ENCODE measurements around the gene ZNF700. TPM values are rescaled to one million over a fixed set of nuclear protein-coding genes. Genes with fewer than 3 reads are reported as not detected.
A peak's percentile ranks its signal among the peaks of the same experiment; 100 is the strongest.
"Not testable (repeated sequence)": the region's sequence is repeated elsewhere in the genome, so short reads cannot be mapped to it uniquely, and the experiment has no call there.

The ZNF700 gene
- total RNA-seq, 1 donor from 2014 or later, result 3.3 TPM

DNA sequence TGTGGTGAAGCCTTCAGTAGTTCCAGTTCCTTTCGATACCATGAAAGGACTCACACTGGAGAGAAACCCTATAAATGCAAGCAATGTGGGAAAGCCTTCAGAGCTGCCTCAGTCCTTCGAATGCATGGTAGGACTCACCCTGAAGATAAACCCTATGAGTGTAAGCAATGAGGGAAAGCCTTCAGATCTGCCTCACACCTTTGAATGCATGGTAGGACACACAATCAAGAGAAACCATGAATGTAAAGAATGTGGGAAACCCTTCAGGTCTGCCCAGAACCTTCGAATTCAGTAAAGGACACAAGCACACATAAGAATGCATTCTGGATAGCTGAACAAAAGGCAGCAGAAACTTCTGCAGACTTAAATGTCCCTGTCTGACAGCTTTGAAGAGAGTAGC lies 19.0 kb upstream of the ZNF700 start:
- TF ChIP-seq, protein P1, sequence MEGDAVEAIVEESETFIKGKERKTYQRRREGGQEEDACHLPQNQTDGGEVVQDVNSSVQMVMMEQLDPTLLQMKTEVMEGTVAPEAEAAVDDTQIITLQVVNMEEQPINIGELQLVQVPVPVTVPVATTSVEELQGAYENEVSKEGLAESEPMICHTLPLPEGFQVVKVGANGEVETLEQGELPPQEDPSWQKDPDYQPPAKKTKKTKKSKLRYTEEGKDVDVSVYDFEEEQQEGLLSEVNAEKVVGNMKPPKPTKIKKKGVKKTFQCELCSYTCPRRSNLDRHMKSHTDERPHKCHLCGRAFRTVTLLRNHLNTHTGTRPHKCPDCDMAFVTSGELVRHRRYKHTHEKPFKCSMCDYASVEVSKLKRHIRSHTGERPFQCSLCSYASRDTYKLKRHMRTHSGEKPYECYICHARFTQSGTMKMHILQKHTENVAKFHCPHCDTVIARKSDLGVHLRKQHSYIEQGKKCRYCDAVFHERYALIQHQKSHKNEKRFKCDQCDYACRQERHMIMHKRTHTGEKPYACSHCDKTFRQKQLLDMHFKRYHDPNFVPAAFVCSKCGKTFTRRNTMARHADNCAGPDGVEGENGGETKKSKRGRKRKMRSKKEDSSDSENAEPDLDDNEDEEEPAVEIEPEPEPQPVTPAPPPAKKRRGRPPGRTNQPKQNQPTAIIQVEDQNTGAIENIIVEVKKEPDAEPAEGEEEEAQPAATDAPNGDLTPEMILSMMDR (IDR thresholded peaks at IDR 0.05; ENCODE audit: borderline replicate concordance), result no peak
- H3K27me3 ChIP-seq (ENCODE audit: low read depth), result no peaks in the 10 kb centered on the region
- H3K4me1 ChIP-seq, result no peaks in the 10 kb centered on the region
- intact Hi-C loops (cut with micrococcal nuclease), result no loop called here
- DNase-seq, result no peak
- peaks cover 60% of the 10 kb centered on the region for H3K36me3 ChIP-seq
- no peak overlapping the region for H3K4me3 ChIP-seq
- H3K9me3 ChIP-seq (replicated peaks), result peaks cover 96% of the 10 kb centered on the region
- H3K27ac ChIP-seq (replicated peaks), result no peak overlapping the region

- intact Hi-C loops (cut with micrococcal nuclease), result not testable (repeated sequence)
Observed at GRCh38 chr19:11911937-11912336, 13.0 kb upstream of the ZNF700 start.

DNA sequence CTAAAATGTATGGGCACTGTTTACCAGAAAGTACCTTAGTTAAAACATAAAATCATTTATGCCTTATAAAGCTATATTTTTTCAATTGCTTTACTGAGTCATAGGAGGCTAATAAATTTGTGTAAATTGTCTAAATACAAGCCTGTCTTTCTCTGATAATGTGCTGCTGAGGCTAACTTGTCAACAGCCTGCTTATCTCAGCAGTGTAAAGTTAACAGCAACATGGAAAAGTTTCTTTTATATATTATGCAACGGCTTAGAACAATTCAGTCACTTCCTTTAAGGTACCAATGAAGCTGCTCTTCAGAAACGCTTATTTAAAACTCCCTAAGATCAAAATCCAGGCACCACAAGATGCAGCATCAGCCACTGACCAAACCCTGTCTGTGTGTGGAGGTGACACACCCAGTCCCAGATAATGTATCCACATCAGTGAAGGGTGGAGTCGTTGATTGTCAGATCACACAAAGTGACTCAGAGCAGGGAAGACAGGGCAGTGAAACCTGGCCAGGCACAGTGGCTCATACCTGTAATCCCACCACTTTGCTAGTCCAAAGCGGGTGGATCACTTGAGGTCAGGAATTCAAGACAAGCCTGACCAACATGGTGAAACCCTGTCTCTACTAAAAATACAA lies 10.4 kb upstream of the ZNF700 start:
- H3K27ac ChIP-seq (replicated peaks); H3K27me3 ChIP-seq (ENCODE audit: low read depth); H3K4me3 ChIP-seq; DNase-seq; H3K4me1 ChIP-seq; intact Hi-C loops (cut with micrococcal nuclease): not testable (repeated sequence)
- Histone ChIP-seq H3K9me3 (replicated peaks) (peaks cover 58% of the 10 kb centered on the region), H3K36me3 (peaks cover 25% of the 10 kb centered on the region)

More at GRCh38 chr19:11911937-11912336, 13.0 kb upstream of the ZNF700 start:
- H3K36me3 ChIP-seq, result peaks cover 26% of the 10 kb centered on the region
- DNase-seq; H3K27me3 ChIP-seq (ENCODE audit: low read depth); H3K27ac ChIP-seq (replicated peaks); H3K4me3 ChIP-seq; H3K4me1 ChIP-seq: not testable (repeated sequence)
- peaks cover 84% of the 10 kb centered on the region for H3K9me3 ChIP-seq (replicated peaks)

DNA sequence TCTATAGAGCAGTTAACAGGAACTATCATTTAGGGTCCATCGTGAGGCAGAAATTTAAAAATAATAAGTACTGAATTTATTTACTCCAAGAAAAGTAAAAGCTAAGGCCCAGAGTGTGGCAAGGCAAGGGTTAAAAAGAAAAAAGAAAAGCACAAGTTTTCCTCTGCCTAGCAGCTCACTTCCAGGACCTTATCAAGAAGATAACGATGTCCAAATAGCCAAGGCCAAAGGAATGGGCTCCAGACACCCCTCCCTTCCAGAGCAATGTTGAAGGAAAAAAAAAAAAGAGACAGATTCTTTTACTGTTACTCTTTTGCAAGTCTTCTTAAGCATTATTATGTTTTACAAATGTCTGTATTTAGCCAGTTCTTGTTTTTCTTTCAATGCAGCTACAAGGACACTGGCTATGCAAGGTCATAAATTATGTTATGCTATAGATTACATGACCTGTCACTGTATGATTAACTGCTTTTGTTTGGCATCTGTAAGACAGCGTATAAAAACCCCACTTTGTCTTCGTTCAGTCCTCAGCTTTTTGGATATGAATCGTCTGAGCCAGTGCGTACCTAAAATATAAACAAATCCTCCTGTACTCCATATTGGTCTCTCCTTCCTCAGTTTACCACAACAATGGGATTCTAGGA lies 2.9 kb upstream of the ZNF700 start:
- intact Hi-C loops (cut with micrococcal nuclease), result loop anchor here (10.0 kb wide), 1 partner anchor 63 kb away; no protein-coding TSS in a partner anchor
- H3K4me3 ChIP-seq, result no peak overlapping the region
- no peak overlapping the region for H3K27ac ChIP-seq (replicated peaks)
- DNase-seq, result no peak
- no peaks in the 10 kb centered on the region for H3K27me3 ChIP-seq (ENCODE audit: low read depth)
- peaks cover 36% of the 10 kb centered on the region for H3K4me1 ChIP-seq
- no peaks in the 10 kb centered on the region for H3K36me3 ChIP-seq
- H3K9me3 ChIP-seq (replicated peaks), result no peaks in the 10 kb centered on the region
- TF ChIP-seq, protein P1 (IDR thresholded peaks at IDR 0.05; ENCODE audit: borderline replicate concordance), result no peak

GRCh38 chr19:11925651-11926187 lies 812 bp downstream of the ZNF700 start:
- intact Hi-C loops (cut with micrococcal nuclease), result loop anchor here (10.0 kb wide), 1 partner anchor 59 kb away; no protein-coding TSS in a partner anchor

DNA sequence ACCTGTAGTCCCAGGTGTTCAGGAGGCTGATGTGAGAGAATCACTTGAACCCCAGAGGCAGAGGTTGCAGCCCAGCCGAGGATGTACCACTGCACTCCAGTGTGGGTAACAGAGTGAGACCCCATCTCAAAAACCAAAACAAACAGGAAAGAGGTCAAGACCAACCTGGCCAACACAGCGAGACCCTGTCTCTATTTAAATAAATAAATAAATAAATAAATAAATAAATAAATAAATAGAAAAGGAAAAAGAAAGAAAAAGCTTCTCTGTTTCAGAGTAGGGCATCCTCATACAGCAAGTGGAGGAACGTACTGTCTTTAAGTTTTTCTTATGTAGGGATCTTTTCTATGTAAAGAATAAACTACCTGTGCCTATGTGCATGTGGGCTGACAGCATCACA lies 2.3 kb downstream of the ZNF700 start:
- Histone ChIP-seq H3K27me3 (ENCODE audit: low read depth) (no peaks in the 10 kb centered on the region), H3K9me3 (replicated peaks) (no peaks in the 10 kb centered on the region), H3K4me3 (no peak overlapping the region), H3K4me1 (peaks cover 36% of the 10 kb centered on the region), H3K36me3 (peaks cover 16% of the 10 kb centered on the region), H3K27ac (replicated peaks) (no peak overlapping the region)
- TF ChIP-seq, protein P1 (IDR thresholded peaks at IDR 0.05; ENCODE audit: borderline replicate concordance), result no peak
- DNase-seq, result no peak
- intact Hi-C loops (cut with micrococcal nuclease), result loop anchor here (10.0 kb wide), 1 partner anchor 58 kb away; no protein-coding TSS in a partner anchor

More at GRCh38 chr19:11925651-11926187, 812 bp downstream of the ZNF700 start:
- not testable (repeated sequence) for H3K9me3 ChIP-seq (replicated peaks); DNase-seq; H3K27me3 ChIP-seq (ENCODE audit: low read depth); H3K36me3 ChIP-seq
- H3K27ac ChIP-seq (replicated peaks), result peak overlapping the region; percentile 93
- H3K4me1 ChIP-seq, result peaks cover 36% of the 10 kb centered on the region
- H3K4me3 ChIP-seq, result peak overlapping the region; percentile 84

GRCh38 chr19:11931051-11931450 lies 6.1 kb downstream of the ZNF700 start:
- intact Hi-C loops (cut with micrococcal nuclease), result no loop called here
- peaks cover 17% of the 10 kb centered on the region for H3K9me3 ChIP-seq (replicated peaks)

More at GRCh38 chr19:11931051-11931450, 6.1 kb downstream of the ZNF700 start:
- Histone ChIP-seq H3K36me3 (peaks cover 16% of the 10 kb centered on the region), H3K4me1 (peaks cover 9% of the 10 kb centered on the region), H3K27ac (replicated peaks) (no peak overlapping the region), H3K4me3 (no peak overlapping the region), H3K27me3 (ENCODE audit: low read depth) (no peaks in the 10 kb centered on the region)
- DNase-seq, result no peak
- TF ChIP-seq, protein P1 (IDR thresholded peaks at IDR 0.05; ENCODE audit: borderline replicate concordance), result no peak
